ENCODE data around the gene MTARC1. TPM values are rescaled to one million over a fixed set of nuclear protein-coding genes. Genes with fewer than 3 reads are reported as not detected.

Gene MTARC1
- total RNA-seq, 1 experiment from 2014 or later, result 0.74 TPM

GRCh38 chr1:220755309-220755708, 31.4 kb upstream of the MTARC1 start:
- in situ Hi-C loops (cut with HindIII; ENCODE audit: low pct_unique_long_range_greater_than_20kb, low sequenced_read_pairs), result no loop called here

GRCh38 chr1:220757441-220757840, 29.3 kb upstream of the MTARC1 start:
- Histone ChIP-seq H3K27ac (ENCODE audit: low read length) (no peak overlapping the region), H3K36me3 (ENCODE audit: control insufficient read depth, insufficient read depth, low read length) (no peaks in the 10 kb centered on the region), H3K27me3 (ENCODE audit: control insufficient read depth, insufficient read depth, low read length) (no peaks in the 10 kb centered on the region), H3K9me3 (ENCODE audit: control insufficient read depth, insufficient read depth, low read depth, low read length) (no peaks in the 10 kb centered on the region), H3K4me3 (ENCODE audit: low read depth in 2 of 2, low read length in 2 of 2) (no peak overlapping the region), H3K4me1 (ENCODE audit: control insufficient read depth, insufficient read depth, low read length) (no peaks in the 10 kb centered on the region)
- DNase-seq (ENCODE audit: low read depth, low spot score), result no peak
- in situ Hi-C loops (cut with HindIII; ENCODE audit: low pct_unique_long_range_greater_than_20kb, low sequenced_read_pairs), result no loop called here
- POLR2A ChIA-PET, result no interaction called here
- TF ChIP-seq CTCF (IDR thresholded peaks at IDR 0.05), result no peak
- TF ChIP-seq POLR2AphosphoS5 (IDR thresholded peaks at IDR 0.05; ENCODE audit: low read depth, low read length), result no peak
- TF ChIP-seq REST (IDR thresholded peaks at IDR 0.05; ENCODE audit: insufficient read depth in 1 of 2, low read depth in 2 of 2, low read length in 1 of 2), result no peak
- intact Hi-C loops (cut with micrococcal nuclease; ENCODE audit: unreplicated experiment), result no loop called here
- BruUV-seq (replicated peaks), result no TSS peak
- no peak for ATAC-seq
- CTCF ChIA-PET, result no interaction called here

More at GRCh38 chr1:220755309-220755708, 31.4 kb upstream of the MTARC1 start:
- Histone ChIP-seq H3K4me1 (ENCODE audit: control insufficient read depth, insufficient read depth, low read length) (no peaks in the 10 kb centered on the region), H3K36me3 (ENCODE audit: control insufficient read depth, insufficient read depth, low read length) (no peaks in the 10 kb centered on the region), H3K27ac (ENCODE audit: low read length) (no peak overlapping the region), H3K4me3 (ENCODE audit: low read depth in 2 of 2, low read length in 2 of 2) (no peak overlapping the region), H3K27me3 (ENCODE audit: control insufficient read depth, insufficient read depth, low read length) (no peaks in the 10 kb centered on the region), H3K9me3 (ENCODE audit: control insufficient read depth, insufficient read depth, low read depth, low read length) (no peaks in the 10 kb centered on the region)
- intact Hi-C loops (cut with micrococcal nuclease; ENCODE audit: unreplicated experiment), result no loop called here
- no peak for TF ChIP-seq REST (IDR thresholded peaks at IDR 0.05; ENCODE audit: insufficient read depth in 1 of 2, low read depth in 2 of 2, low read length in 1 of 2)
- TF ChIP-seq CTCF (IDR thresholded peaks at IDR 0.05), result no peak
- no peak for TF ChIP-seq TCF7L2 (IDR thresholded peaks at IDR 0.05; ENCODE audit: low read depth, low read length)
- TF ChIP-seq POLR2AphosphoS5 (IDR thresholded peaks at IDR 0.05; ENCODE audit: low read depth, low read length), result no peak
- no peak for TF ChIP-seq SIN3A (IDR thresholded peaks at IDR 0.05; ENCODE audit: borderline replicate concordance, insufficient read depth, low read depth, low read length)
- ChIA-PET CTCF (no interaction called here), POLR2A (no interaction called here)
- no peak for DNase-seq (ENCODE audit: low read depth, low spot score)
- BruUV-seq (replicated peaks), result no TSS peak
- no peak for ATAC-seq

Data from Panc1 (cell line).